HG02623 (cell line): Measurements from ENCODE around the gene PSMB5.

Experiments
- ATAC-seq: cut with Tn5 transposase; IDR thresholded peaks from one replicate; pipeline ENCODE4 v1.9.1; 2021; ENCODE audit warnings: moderate library complexity; ENCODE audit not compliant: unreplicated experiment

PSMB5 gene

DNA sequence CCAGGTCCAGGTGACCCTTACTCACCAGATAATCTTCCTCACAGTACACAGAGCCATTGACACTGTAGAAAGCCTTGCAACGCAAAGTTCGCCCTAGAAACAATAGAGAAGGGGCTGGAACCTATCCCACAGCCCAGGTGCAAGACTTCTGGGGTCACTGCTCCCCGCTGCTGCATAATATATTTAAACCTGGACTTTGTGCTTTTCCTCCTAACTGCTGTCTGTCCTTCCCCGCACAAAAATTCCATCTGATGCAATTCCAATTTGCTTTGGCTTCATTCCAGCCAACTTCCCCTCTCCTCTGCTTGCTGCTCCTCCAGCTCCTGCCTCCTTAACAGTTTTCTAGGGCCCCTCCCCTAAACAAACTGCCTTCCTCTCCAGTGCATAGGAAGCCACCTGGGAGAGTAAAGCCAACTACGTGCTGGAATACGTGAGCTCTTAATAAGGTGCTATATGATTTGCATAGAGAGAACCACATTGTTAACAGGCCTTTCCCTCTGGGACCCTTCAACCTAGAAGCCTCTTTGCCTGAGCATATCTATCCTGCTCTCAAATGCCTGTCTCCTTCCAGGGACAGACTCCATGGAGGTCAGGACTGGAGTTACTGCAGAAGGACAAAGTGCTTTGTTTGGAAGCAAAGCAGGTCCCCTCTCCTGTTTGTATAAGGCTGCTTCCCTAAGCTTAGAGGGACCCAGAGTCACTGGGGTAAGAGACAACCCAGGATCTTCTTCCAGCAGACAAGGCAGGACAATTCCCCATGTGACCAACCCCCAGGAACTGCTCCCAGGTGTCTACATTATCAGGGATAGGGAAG lies 57.9 kb downstream of the PSMB5 start:
- no peak for ATAC-seq
